Ishikawa (cell line): ENCODE measurements around the gene LIN28B.

Experiments used
- CEBPB ChIP-seq: IDR thresholded peaks from 2 replicates; pipeline ENCODE4 v1.6.1; 2012
- EGR1 ChIP-seq: IDR thresholded peaks from 2 replicates; pipeline ENCODE4 v1.6.1; 2012
- EP300 ChIP-seq: IDR thresholded peaks from 2 replicates; pipeline ENCODE4 v1.6.1; 2012; ENCODE audit warnings: borderline replicate concordance
- RAD21 ChIP-seq: IDR thresholded peaks from 2 replicates; pipeline ENCODE4 v1.6.1; 2012; ENCODE audit warnings: low read depth
- REST ChIP-seq: IDR thresholded peaks from 2 replicates; pipeline ENCODE4 v1.6.1; 2012; ENCODE audit warnings: low read depth, mild to moderate bottlenecking
- TAF1 ChIP-seq: IDR thresholded peaks from 2 replicates; pipeline ENCODE4 v1.6.1; 2012; ENCODE audit warnings: low read depth, mild to moderate bottlenecking
- TCF12 ChIP-seq: IDR thresholded peaks from 2 replicates; pipeline ENCODE4 v1.6.1; 2012; ENCODE audit warnings: low read depth
- USF1 ChIP-seq: IDR thresholded peaks from 2 replicates; pipeline ENCODE4 v1.6.1; 2012
- YY1 ChIP-seq: IDR thresholded peaks from 2 replicates; pipeline ENCODE4 v1.6.1; 2012; ENCODE audit warnings: low read depth

DNA sequence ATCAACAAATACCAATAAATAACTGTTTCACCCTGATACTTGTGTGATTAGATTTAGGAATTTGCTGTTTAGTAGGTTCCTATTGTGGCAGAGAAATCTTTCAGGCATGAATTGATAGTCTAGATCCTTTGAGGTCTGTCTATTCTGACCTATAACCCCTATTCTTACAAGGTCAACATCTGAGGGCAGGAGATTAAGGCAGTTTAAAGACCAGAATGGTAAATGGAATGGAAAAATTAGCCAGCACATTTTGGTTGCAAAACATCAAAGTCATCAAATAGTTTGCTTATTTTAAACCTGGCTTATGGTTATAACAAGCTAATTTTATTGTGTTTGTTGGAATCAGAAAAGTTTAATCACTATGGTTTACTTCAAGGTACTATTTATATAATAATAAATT, 78.4 kb downstream of the LIN28B start:
- TF ChIP-seq RAD21 (no peak), EGR1 (no peak), EP300 (no peak), REST (no peak), USF1 (no peak), CEBPB (no peak), TCF12 (no peak), YY1 (no peak), TAF1 (no peak)
